ENCODE data around the gene ERGIC1.

GRCh38 chr5:172877466-172878260 is 43.6 kb downstream of the ERGIC1 start:
- TF ChIP-seq CTCF (IDR thresholded peaks at IDR 0.05; ENCODE audit: insufficient read depth, low read length, poor library complexity, severe bottlenecking) (no peak), EZH2phosphoT487 (conservative IDR thresholded peaks at IDR 0.05; ENCODE audit: low read length) (no peak)
